DND-41 (cell line): ENCODE data around the gene RAB4A.

ENCODE experiments used
- EZH2 ChIP-seq: IDR thresholded peaks from 3 replicates; pipeline ENCODE4 v1.6.1; 2012; ENCODE audit warnings: borderline replicate concordance, low read depth, mild to moderate bottlenecking, moderate library complexity, low read length, inconsistent platforms; ENCODE audit not compliant: severe bottlenecking
- TF ChIP-seq, protein P1 (sequence below): IDR thresholded peaks from 2 replicates; pipeline ENCODE4 v1.5.1; 2012; ENCODE audit warnings: borderline replicate concordance, low read length, moderate library complexity, mild to moderate bottlenecking; ENCODE audit not compliant: poor library complexity, severe bottlenecking; ENCODE audit errors: extremely low read depth

DNA sequence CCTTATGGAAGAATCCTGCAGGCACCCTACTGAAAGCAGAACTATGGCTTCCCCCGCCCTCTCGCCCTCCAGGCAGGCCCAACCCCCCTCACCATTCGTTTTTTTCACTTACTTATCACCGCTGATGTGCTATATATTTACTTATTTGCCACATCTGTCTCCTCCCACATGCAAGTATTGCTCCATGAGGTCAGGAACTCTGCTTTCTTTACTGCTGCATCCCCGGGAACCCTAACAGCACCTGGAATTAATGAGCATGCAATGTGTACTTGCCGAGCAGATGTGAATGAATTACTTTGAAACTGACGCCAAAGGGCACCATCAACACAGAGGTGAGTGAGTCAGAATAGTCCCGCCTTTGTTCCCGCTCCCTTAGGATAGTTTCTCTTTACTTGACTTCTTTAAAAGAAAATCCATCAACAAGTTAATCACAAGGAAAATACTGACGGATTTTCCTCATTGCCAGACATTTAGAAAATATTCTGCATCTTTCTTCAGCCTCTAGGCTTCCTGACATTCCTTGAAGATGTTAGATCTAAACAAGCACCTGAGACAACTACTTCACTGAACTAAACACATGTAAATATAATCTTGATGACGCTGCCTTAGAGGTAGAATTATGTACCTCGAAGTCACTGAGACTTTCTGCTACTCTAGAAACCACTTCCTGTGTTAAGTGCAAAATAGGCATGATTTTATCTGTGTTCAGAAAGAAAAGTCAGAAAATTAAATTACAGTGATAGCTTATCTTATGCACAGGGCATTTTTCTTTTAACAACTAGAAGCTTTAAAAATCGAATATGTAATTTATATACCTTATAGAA lies 17.5 kb upstream of the RAB4A start:
- TF ChIP-seq, protein P1, sequence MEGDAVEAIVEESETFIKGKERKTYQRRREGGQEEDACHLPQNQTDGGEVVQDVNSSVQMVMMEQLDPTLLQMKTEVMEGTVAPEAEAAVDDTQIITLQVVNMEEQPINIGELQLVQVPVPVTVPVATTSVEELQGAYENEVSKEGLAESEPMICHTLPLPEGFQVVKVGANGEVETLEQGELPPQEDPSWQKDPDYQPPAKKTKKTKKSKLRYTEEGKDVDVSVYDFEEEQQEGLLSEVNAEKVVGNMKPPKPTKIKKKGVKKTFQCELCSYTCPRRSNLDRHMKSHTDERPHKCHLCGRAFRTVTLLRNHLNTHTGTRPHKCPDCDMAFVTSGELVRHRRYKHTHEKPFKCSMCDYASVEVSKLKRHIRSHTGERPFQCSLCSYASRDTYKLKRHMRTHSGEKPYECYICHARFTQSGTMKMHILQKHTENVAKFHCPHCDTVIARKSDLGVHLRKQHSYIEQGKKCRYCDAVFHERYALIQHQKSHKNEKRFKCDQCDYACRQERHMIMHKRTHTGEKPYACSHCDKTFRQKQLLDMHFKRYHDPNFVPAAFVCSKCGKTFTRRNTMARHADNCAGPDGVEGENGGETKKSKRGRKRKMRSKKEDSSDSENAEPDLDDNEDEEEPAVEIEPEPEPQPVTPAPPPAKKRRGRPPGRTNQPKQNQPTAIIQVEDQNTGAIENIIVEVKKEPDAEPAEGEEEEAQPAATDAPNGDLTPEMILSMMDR: no peak
- TF ChIP-seq EZH2: no peak
